LNCAP (cell line): ENCODE results near the gene KRTAP10-8.

Source experiments
- TF ChIP-seq, protein P1 (sequence below): fragments of 450-650 bp; IDR thresholded peaks from 2 replicates; pipeline ENCODE4 v1.5.1; 2017; ENCODE audit warnings: mild to moderate bottlenecking

KRTAP10-8 gene

GRCh38 chr21:44648557-44649311, 36.9 kb downstream of the KRTAP10-8 start:
- TF ChIP-seq, protein P1, sequence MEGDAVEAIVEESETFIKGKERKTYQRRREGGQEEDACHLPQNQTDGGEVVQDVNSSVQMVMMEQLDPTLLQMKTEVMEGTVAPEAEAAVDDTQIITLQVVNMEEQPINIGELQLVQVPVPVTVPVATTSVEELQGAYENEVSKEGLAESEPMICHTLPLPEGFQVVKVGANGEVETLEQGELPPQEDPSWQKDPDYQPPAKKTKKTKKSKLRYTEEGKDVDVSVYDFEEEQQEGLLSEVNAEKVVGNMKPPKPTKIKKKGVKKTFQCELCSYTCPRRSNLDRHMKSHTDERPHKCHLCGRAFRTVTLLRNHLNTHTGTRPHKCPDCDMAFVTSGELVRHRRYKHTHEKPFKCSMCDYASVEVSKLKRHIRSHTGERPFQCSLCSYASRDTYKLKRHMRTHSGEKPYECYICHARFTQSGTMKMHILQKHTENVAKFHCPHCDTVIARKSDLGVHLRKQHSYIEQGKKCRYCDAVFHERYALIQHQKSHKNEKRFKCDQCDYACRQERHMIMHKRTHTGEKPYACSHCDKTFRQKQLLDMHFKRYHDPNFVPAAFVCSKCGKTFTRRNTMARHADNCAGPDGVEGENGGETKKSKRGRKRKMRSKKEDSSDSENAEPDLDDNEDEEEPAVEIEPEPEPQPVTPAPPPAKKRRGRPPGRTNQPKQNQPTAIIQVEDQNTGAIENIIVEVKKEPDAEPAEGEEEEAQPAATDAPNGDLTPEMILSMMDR = no peak

DNA sequence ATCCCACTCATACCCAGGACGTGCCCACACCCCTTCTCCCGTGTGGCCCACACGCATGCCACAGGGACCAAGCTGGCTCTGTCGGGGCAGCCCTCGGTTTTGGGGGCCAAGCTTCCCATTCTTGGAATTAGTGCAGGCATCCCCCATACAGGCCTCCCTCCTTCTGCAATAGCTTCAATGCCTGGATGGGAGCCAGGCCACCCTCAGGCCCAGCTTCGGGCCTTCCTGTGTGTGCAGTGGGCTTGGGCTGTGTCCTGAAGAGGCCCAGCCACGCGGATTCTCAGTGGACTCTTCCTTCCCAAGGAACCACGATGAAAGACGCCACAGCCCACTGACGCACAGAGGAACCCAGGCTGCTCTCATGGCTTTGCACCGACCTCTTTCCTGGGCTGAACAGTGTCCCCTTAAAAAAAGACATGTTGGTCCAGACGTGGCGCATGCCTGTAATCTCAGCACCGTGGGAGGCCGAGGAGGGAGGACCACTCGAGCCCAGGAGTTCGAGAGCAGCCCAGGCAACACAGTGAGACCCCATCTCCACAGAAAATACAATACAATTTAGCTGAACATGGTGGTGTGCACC, 37.7 kb downstream of the KRTAP10-8 start:
- TF ChIP-seq, protein P1 = no peak

DNA sequence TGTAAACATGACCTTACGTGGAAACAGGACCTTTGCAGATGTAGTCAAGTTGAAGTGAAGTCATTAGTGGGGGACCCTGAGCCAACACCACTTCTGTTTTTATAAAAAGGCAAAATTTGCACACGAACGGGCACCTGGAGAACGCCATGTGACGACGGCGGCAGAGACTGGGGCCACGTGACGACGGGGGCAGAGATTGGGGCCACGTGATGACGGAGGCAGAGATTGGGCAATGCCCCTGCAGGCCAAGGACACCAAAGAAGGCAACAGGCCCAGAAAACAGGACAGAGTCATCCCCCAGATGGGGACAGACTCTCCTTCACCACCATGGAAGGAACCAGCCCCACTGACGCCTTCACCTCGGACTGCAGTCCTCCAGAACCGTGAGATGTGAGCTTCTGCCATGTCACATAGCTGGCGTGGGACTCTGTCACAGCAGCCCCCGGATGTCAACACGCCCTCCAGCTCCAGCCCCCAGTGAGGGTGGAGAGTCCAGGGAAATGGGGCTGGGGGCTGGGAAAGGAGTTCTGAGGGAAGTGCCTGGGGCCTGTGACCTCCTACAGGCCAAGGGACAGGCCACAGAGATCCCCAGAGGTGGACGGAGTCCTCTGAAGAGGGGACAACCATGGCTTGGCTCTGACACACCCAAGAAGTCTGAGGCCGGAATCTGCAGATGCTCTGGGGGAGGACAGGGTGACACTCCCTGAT, 38.5 kb downstream of the KRTAP10-8 start:
- TF ChIP-seq, protein P1 = no peak

DNA sequence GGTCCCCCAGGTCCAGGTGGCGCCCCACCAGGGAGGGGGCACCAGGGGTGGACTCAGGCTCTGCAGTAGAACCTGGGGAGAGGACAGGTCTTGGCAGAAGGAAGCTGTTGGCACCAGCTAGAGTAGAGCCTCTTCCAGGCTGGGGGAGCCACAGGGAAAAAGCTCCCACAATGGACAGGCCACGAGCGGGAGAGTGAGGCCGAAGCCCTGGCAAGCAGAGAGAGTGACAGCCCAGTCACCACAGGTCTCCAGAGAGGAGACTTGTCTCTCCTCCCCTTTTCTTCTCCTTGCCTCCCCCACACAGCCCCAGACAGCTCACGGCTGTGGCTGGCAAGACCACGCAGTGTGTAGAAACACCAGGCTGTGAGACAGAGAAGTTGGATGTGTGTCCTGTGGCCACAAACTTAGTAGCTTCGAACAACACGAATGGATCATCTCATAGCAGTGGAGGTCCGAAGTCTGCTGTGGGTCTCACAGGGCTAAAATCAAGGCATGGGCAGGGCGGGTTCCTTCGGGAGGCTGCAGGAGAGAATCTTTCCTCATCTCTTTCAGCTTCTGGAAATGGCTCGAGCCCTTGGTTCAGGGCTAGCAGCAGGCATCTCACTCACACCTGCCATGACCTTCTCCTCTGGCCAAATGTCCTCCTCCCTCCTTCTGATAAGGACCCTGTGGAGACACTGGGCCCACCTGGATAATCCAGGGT, 39.2 kb downstream of the KRTAP10-8 start:
- TF ChIP-seq, protein P1 = no peak

DNA sequence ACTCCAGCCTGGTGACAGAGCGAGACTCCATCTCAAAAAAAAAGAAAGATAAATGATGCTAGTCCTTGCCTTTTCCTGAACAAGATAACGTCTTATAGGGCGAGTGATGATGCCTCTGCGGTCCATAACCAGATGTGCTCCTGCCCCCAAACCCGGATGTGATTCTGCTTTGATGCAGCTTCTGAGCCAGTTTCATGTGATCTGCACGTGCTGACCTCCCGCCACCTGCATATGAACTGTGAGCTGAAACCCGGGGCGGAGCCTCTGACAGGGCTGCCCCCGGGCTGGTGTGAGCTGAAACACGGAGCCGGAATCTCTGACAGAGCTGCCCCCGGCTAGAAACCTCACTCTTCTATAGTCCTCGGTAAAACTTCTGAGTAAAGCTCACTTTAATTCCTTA, 41.2 kb downstream of the KRTAP10-8 start:
- TF ChIP-seq, protein P1 = no peak

GRCh38 chr21:44653656-44654575, 42.0 kb downstream of the KRTAP10-8 start:
- TF ChIP-seq, protein P1 = no peak
